Naive B cell (primary cell): ENCODE results near the gene TCF23. TPM values are rescaled to one million over a fixed set of nuclear protein-coding genes. Genes with fewer than 3 reads are reported as not detected.

Experiments
- ATAC-seq, 2 donors: fragments of 150-1000 bp; cut with Tn5 transposase; 2 replicates each; pipeline ENCODE4 v1.10.0; 2021; ENCODE audit warnings: low read depth in 2 of 2, mild to moderate bottlenecking in 2 of 2, moderate library complexity in 2 of 2
- DNase-seq: peaks from one replicate; pipeline ENCODE4 v3.0.0; 2022
- H3K27ac Mint-ChIP-seq, 6 donors: one replicate each; pipeline ENCODE4 v1.8.0; 2020 to 2022; ENCODE audit warnings: mild to moderate bottlenecking in 6 of 6, mixed read lengths in 6 of 6, moderate library complexity in 5 of 6, inconsistent platforms in 2 of 6
- H3K27me3 Mint-ChIP-seq, 3 donors: one replicate each; pipeline ENCODE4 v1.8.0; 2021 to 2022; ENCODE audit warnings: mixed read lengths in 3 of 3, mild to moderate bottlenecking in 1 of 3
- H3K36me3 Mint-ChIP-seq, 2 donors: one replicate each; pipeline ENCODE4 v1.8.0; 2020 to 2022; ENCODE audit warnings: mixed read lengths in 2 of 2, inconsistent platforms in 1 of 2, mild to moderate bottlenecking in 1 of 2
- H3K4me1 Mint-ChIP-seq, 3 donors: one replicate each; pipeline ENCODE4 v1.8.0; 2020 to 2022; ENCODE audit warnings: mixed read lengths in 3 of 3, inconsistent platforms in 1 of 3, mild to moderate bottlenecking in 1 of 3, moderate library complexity in 1 of 3
- H3K4me3 Mint-ChIP-seq, 8 donors: one replicate each; pipeline ENCODE4 v1.8.0; 2020 to 2022; ENCODE audit warnings: mild to moderate bottlenecking in 8 of 8, mixed read lengths in 8 of 8, moderate library complexity in 8 of 8, inconsistent platforms in 2 of 8
- H3K9me3 Mint-ChIP-seq, 7 donors: one replicate each; pipeline ENCODE4 v1.8.0; 2020 to 2022; ENCODE audit warnings: mixed read lengths in 7 of 7, mild to moderate bottlenecking in 5 of 7, inconsistent platforms in 2 of 7, moderate library complexity in 1 of 7
- polyA plus RNA-seq, 6 donors: library from polyadenylated mRNA; unstranded; fragments of 300-500 nt; fragmentation: Illumina TruSeq; gene quantifications; one replicate each; pipeline ENCODE4 v1.2.3, GENCODE V29; 2021; ENCODE audit warnings: low read depth in 6 of 6

TCF23 gene
- polyA plus RNA-seq, 6 donors from 2014 or later = not detected

- DNase-seq (no peak), ATAC-seq (no peak)
- H3K27ac Mint-ChIP-seq = no peak overlapping the region
- H3K4me1 Mint-ChIP-seq = no peaks in the 10 kb centered on the region
- H3K9me3 Mint-ChIP-seq = no peaks in the 10 kb centered on the region
- H3K4me3 Mint-ChIP-seq = no peak overlapping the region
- H3K27me3 Mint-ChIP-seq = peaks cover 3 to 59% (median 25%) of the 10 kb centered on the region in 3 donors
- no peaks in the 10 kb centered on the region for H3K36me3 Mint-ChIP-seq
Measured at GRCh38 chr2:27152102-27152795, 3.4 kb downstream of the TCF23 start.

DNA sequence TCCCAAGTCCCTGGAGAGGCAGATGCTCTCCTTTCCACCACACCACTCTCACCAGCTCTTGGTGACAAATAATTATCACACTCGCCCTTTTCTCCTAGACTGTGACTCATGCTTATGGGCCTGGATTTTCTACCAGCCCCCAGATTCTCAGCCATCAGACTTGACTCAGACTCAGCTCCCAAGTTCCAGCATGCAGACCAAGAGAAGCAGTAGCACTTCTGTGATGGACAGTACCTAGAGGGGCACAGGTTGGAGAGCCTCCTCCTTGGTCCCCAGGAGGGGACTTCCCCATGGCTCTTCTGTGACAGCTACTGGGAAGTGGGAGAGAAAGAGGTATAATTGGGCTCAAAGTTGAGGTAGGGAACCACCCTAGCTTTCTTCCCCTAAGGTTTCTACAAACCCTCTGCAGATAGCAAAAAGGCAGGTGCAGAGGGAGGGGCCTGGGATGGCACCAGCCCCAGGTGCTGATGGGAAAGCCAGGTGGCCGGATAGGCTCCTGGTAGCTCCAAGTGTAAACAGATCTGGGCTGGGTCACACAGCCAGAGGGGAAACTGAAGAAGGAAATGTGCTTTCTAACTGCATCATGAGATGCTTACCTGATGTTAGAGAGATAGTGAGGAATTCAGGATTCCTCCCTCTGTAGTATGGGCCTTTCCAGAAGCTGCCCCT lies 4.1 kb downstream of the TCF23 start:
- peaks cover 3 to 52% (median 19%) of the 10 kb centered on the region in 3 donors for H3K27me3 Mint-ChIP-seq
- no peak overlapping the region for H3K4me3 Mint-ChIP-seq
- no peaks in the 10 kb centered on the region for H3K36me3 Mint-ChIP-seq
- no peaks in the 10 kb centered on the region for H3K4me1 Mint-ChIP-seq
- ATAC-seq = no peak
- no peak overlapping the region for H3K27ac Mint-ChIP-seq
- no peak for DNase-seq
- no peaks in the 10 kb centered on the region for H3K9me3 Mint-ChIP-seq

DNA sequence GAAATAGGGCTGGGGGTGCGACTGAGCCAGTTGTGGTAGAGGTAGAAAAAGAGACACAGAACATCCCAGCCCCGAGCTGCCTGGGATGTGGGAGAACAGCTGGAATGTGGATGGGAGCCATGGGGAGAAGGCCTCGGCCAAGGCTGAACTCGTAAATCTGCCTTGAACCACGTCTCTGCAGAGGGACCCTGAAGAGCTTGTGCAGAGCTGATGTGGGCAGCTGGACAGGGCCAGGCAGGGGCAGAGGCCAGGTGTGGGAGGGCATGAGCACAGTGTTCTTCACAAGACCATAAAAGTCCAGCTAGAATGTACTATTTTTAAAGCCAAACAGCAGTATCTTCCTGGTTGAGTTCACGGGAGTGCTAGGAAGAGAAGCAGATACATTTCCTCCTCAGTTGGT lies 5.7 kb downstream of the TCF23 start:
- peaks cover 0 to 44% (median 11%) of the 10 kb centered on the region in 3 donors for H3K27me3 Mint-ChIP-seq
- H3K4me3 Mint-ChIP-seq = no peak overlapping the region
- peak overlapping the region in 2 of 6 donors; percentile 32 to 33 for H3K27ac Mint-ChIP-seq
- no peaks in the 10 kb centered on the region for H3K9me3 Mint-ChIP-seq
- H3K36me3 Mint-ChIP-seq = no peaks in the 10 kb centered on the region
- ATAC-seq = no peak
- H3K4me1 Mint-ChIP-seq = no peaks in the 10 kb centered on the region
- DNase-seq = no peak

GRCh38 chr2:27155069-27155520 lies 6.3 kb downstream of the TCF23 start:
- Mint-ChIP-seq H3K27me3 (peaks cover 0 to 40% (median 11%) of the 10 kb centered on the region in 3 donors), H3K27ac (no peak overlapping the region), H3K4me3 (no peak overlapping the region), H3K36me3 (no peaks in the 10 kb centered on the region), H3K9me3 (no peaks in the 10 kb centered on the region), H3K4me1 (no peaks in the 10 kb centered on the region)
- DNase-seq (no peak), ATAC-seq (no peak)

GRCh38 chr2:27158468-27158867 lies 9.7 kb downstream of the TCF23 start:
- Mint-ChIP-seq H3K4me1 (peaks cover 0 to 10% (median 6%) of the 10 kb centered on the region in 3 donors), H3K36me3 (no peaks in the 10 kb centered on the region)
- no peak for ATAC-seq

GRCh38 chr2:27159271-27159670 lies 10.5 kb downstream of the TCF23 start:
- H3K27ac Mint-ChIP-seq = peak overlapping the region in 2 of 6 donors; percentile 44 to 88
- DNase-seq (no peak), ATAC-seq (no peak)
- peaks cover 0 to under 1% (median 0%) of the 10 kb centered on the region in 7 donors for H3K9me3 Mint-ChIP-seq
- peaks cover 0 to 21% (median 8%) of the 10 kb centered on the region in 3 donors for H3K27me3 Mint-ChIP-seq
- H3K4me3 Mint-ChIP-seq = no peak overlapping the region
- peaks cover 1 to 16% (median 11%) of the 10 kb centered on the region in 3 donors for H3K4me1 Mint-ChIP-seq
- H3K36me3 Mint-ChIP-seq = no peaks in the 10 kb centered on the region

More at GRCh38 chr2:27158468-27158867, 9.7 kb downstream of the TCF23 start:
- Mint-ChIP-seq H3K27ac (no peak overlapping the region), H3K4me3 (no peak overlapping the region), H3K9me3 (no peaks in the 10 kb centered on the region), H3K27me3 (peaks cover 0 to 26% (median 11%) of the 10 kb centered on the region in 3 donors)
- no peak for DNase-seq

- Mint-ChIP-seq H3K4me1 (peaks cover 10 to 25% (median 20%) of the 10 kb centered on the region in 3 donors), H3K9me3 (peaks cover 0 to 2% (median 0%) of the 10 kb centered on the region in 7 donors), H3K36me3 (no peaks in the 10 kb centered on the region), H3K4me3 (no peak overlapping the region), H3K27me3 (peaks cover 0 to 14% (median 0%) of the 10 kb centered on the region in 3 donors), H3K27ac (peak overlapping the region in 1 of 6 donors; percentile 7)
- DNase-seq = no peak
- no peak for ATAC-seq
Measured at GRCh38 chr2:27160191-27160590, 11.4 kb downstream of the TCF23 start.

DNA sequence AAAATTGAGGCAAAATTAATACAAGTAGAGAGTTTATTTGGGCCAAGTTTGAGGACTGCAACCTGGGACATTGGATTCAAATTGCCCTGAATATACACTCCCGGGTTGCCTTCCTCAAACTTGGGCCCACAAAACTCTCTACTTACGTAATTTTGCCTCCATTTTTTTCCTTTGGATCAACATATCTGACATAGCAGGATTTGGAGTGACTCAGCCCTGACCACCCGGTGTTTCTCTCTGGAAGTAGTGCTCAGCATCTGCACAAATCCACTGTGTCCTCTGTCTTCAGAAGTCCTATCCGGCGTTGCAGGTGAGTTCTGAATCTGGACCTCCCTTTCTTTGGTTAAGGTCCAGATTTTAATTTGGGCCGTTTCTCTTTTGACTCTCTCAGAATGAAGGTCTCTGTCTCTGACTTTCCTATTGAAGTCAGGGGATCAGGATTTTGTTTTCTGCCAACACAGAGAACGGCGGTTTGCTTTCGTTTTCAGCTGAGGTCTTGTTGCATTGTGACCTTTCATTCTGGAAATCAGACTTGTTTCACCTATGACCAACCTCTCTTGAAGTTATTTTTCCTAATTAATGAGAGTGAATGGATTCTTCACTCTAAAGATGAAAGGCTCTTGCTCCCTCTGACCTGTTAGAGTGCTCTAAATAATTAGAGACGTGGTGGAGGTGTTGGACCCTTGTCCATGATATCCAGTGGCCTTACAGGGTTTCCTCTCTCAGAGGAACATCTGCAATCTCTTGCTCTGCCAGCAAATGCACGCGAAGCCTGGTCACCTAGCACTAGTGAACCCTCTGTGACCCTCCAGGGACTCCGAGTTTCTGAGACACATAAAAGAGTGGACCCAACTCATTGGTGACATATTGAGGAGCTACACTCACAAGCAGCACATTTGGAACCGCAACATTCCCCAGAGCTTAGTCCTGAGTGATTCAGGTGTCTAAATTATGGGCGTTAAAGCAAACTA lies 13.6 kb downstream of the TCF23 start:
- peaks cover 13 to 37% (median 31%) of the 10 kb centered on the region in 3 donors for H3K4me1 Mint-ChIP-seq
- H3K4me3 Mint-ChIP-seq = no peak overlapping the region
- H3K36me3 Mint-ChIP-seq = no peaks in the 10 kb centered on the region
- H3K27me3 Mint-ChIP-seq = peaks cover 0 to 7% (median 0%) of the 10 kb centered on the region in 3 donors
- peak overlapping the region in 3 of 6 donors; percentile 44 to 85 (median 57) for H3K27ac Mint-ChIP-seq
- ATAC-seq = no peak
- peaks cover 0 to 4% (median 0%) of the 10 kb centered on the region in 7 donors for H3K9me3 Mint-ChIP-seq
- no peak for DNase-seq

DNA sequence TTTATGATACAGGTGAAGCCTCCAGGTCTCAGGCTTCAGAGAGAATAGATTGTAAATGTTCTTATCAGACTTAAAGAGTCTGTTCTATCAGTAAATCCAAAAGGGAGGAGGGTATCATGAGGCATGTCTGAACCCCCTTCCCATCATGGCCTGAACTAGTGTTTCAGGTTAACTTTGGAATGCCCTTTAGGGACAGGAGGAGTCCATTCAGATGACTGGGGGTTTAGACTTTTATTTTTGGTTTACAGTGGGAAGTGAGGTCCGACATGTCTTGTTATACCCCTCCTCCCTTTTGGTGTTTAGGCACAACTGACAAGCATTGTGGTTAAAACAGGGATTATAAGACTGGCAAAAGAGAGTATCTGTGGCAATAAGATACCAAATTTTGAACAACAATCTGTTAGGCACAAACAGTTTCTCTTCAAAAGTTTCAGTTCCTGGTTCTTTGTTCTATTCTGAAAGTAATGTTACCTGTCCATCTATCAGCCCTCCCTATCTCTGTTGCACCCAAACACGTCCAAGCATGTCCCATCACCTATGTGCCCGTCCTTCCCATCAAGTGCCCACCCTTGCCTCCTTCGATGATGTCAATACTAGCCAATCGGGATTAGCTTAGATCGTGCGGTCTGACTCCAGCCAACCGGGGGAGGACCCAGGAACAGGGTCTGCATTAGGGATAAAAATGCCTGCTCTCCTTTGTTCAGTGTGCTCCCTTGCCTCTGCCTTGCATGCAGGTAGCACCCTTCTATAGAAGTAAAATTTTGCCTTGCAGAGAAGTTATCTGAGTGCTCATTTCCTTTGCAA lies 16.4 kb downstream of the TCF23 start:
- peak overlapping the region in 6 of 8 donors; percentile 21 to 67 (median 50) for H3K4me3 Mint-ChIP-seq

DNA sequence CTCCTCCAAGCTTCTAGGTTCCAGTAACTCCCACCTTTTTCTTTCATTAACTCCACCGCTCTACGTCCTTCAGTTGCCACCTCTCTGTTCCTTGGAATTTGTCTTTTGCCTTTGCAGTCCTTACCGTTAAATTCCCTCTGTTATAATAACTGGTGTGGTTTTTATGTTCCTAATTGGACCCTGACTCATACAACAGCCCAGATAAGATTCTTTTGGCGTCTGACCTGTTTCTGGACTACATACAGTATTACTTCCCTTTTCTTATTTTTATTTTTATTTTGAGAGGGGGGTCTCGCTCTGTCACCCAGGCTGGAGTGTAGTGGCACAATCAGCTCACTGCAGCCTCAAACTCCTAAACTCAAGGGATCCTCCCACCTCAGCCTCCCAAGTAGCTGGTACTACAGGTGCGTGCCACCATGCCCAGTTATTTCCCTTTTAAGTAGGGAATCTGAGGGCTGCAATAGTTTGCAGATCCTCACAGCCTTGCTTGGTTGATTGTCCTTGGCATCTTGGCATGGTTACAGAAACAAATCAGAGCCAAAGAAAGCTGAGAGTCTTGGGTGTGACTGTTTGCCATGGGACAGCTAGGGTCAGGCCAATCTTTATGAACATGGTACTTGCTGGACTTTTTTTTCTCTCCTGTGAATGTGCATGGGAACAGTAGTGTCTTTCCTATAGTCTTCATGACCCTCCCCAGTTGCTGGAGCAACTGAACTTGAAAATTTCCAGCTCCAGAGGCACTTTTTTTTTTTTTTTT lies 22.0 kb downstream of the TCF23 start:
- DNase-seq = no peak
- peak; percentile 40 to 47 for ATAC-seq
- H3K27me3 Mint-ChIP-seq = peaks cover 0 to 6% (median 0%) of the 10 kb centered on the region in 3 donors
- no peaks in the 10 kb centered on the region for H3K36me3 Mint-ChIP-seq
- H3K4me1 Mint-ChIP-seq = peaks cover 8 to 24% (median 13%) of the 10 kb centered on the region in 3 donors
- peak overlapping the region in 5 of 8 donors; percentile 38 to 87 (median 58) for H3K4me3 Mint-ChIP-seq
- H3K9me3 Mint-ChIP-seq = no peaks in the 10 kb centered on the region
- peak overlapping the region in 2 of 6 donors; percentile 42 to 76 for H3K27ac Mint-ChIP-seq

More for the DNA sequence above, 16.4 kb downstream of the TCF23 start:
- peaks cover 17 to 44% (median 31%) of the 10 kb centered on the region in 3 donors for H3K4me1 Mint-ChIP-seq
- no peaks in the 10 kb centered on the region for H3K36me3 Mint-ChIP-seq
- ATAC-seq (peak; percentile 44), DNase-seq (peak; percentile 14)
- H3K9me3 Mint-ChIP-seq = peaks cover 0 to 4% (median 0%) of the 10 kb centered on the region in 7 donors
- peak overlapping the region in 5 of 6 donors; percentile 2 to 87 (median 32) for H3K27ac Mint-ChIP-seq
- no peaks in the 10 kb centered on the region for H3K27me3 Mint-ChIP-seq

DNA sequence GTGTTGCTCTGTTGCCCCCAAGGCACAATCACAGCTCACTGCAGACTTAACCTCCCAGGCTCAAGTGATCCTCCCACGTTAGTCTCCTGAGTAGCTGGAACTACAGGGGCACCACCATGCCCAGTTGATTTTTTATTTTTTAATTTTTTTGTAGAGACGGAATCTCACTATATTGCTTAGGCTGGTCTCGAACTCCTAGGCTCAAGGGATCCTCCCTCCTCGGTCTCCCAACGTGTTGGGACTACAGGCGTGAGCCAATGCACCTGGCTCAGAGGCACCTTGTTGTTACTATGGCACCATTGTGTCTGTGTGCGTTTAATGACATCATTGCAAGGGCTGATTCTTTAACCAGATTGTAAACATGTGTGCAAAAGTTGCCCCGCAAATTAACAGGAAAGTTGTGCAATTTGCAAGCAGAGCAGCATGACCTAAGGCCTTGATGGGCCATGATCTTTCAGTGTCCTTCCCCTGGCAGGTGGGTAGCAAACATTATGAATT lies 22.6 kb downstream of the TCF23 start:
- H3K4me1 Mint-ChIP-seq = peaks cover 8 to 24% (median 13%) of the 10 kb centered on the region in 3 donors

More for the DNA sequence above, 22.6 kb downstream of the TCF23 start:
- Mint-ChIP-seq H3K4me3 (peak overlapping the region in 1 of 8 donors; percentile 68), H3K27ac (no peak overlapping the region), H3K27me3 (peaks cover 4 to 13% (median 6%) of the 10 kb centered on the region in 3 donors), H3K9me3 (no peaks in the 10 kb centered on the region), H3K36me3 (no peaks in the 10 kb centered on the region)
- no peak for DNase-seq
- no peak for ATAC-seq
